DND-41 (cell line): Measurements from ENCODE around the gene MPST.

ENCODE experiments used
- EZH2 ChIP-seq: IDR thresholded peaks from 3 replicates; pipeline ENCODE4 v1.6.1; 2012; ENCODE audit warnings: borderline replicate concordance, low read depth, mild to moderate bottlenecking, moderate library complexity, low read length, inconsistent platforms; ENCODE audit not compliant: severe bottlenecking
- TF ChIP-seq, protein P1 (sequence below): IDR thresholded peaks from 2 replicates; pipeline ENCODE4 v1.5.1; 2012; ENCODE audit warnings: borderline replicate concordance, low read length, moderate library complexity, mild to moderate bottlenecking; ENCODE audit not compliant: poor library complexity, severe bottlenecking; ENCODE audit errors: extremely low read depth

- TF ChIP-seq, protein P1, sequence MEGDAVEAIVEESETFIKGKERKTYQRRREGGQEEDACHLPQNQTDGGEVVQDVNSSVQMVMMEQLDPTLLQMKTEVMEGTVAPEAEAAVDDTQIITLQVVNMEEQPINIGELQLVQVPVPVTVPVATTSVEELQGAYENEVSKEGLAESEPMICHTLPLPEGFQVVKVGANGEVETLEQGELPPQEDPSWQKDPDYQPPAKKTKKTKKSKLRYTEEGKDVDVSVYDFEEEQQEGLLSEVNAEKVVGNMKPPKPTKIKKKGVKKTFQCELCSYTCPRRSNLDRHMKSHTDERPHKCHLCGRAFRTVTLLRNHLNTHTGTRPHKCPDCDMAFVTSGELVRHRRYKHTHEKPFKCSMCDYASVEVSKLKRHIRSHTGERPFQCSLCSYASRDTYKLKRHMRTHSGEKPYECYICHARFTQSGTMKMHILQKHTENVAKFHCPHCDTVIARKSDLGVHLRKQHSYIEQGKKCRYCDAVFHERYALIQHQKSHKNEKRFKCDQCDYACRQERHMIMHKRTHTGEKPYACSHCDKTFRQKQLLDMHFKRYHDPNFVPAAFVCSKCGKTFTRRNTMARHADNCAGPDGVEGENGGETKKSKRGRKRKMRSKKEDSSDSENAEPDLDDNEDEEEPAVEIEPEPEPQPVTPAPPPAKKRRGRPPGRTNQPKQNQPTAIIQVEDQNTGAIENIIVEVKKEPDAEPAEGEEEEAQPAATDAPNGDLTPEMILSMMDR, result no peak
- no peak for TF ChIP-seq EZH2
These were observed 40.3 kb upstream of the MPST start for GRCh38 chr22:36979016-36979910.
